HepG2 (cell line): Measurements from ENCODE around the gene ERO1A. TPM values are rescaled to one million over a fixed set of nuclear protein-coding genes. Genes with fewer than 3 reads are reported as not detected.

Experiments
- ATAC-seq: fragments of 200-7000 bp; cut with Tn5 transposase; 3 replicates; pipeline ENCODE4 v1.9.1; 2020; ENCODE audit warnings: mild to moderate bottlenecking, moderate library complexity
- BruUV-seq: library from RNA; stranded (reverse); fragments of 400-500 nt; replicated peaks from 2 replicates; lab custom pipeline; 2021; lab: Mats Ljungman, UMichigan
- CTCF ChIA-PET: fragments of 300-600 bp; formaldehyde crosslinking; extraction: SDS; loops from one replicate; lab custom pipeline; 2021; ENCODE audit warnings: low total read pairs, inconsistent platforms, low intra/inter-chr PET ratio; lab: Yijun Ruan, JAX
- POLR2A ChIA-PET: fragments of 350-600 bp; sonication (Branson Sonifier 250); formaldehyde crosslinking; loops from one replicate; lab custom pipeline; 2020; ENCODE audit warnings: antibody characterized with exemption, inconsistent platforms; lab: Yijun Ruan, JAX
- DNase-seq: peaks from one replicate; pipeline ENCODE4 v3.0.0-alpha.2; 2015; ENCODE audit warnings: low spot score
- FAIRE-seq: peaks from 3 replicates; lab custom pipeline; 2011; peaks lifted over from hg19 to GRCh38; lab: Jason Lieb, UNC
- H2AFZ ChIP-seq: one replicate; pipeline ENCODE4 v1.6.1; 2011; ENCODE audit warnings: low read length, inconsistent platforms
- H3K27ac ChIP-seq: fragments of 300-600 bp; 3 replicates; pipeline ENCODE4 v1.8.0; 2011; ENCODE audit warnings: mixed run types, mild to moderate bottlenecking, mixed read lengths, low read length, inconsistent platforms; ENCODE audit not compliant: insufficient read depth; ENCODE audit errors: extremely low read length
- H3K27me3 ChIP-seq, 2 experiments: fragments of 200-600 bp in 1 of 2; 2 replicates in 1 of 2; 3 replicates in 1 of 2; pipeline versions ENCODE4 v1.6.0 to v1.8.0; 2011; ENCODE audit warnings: low read length in 2 of 2, mild to moderate bottlenecking in 2 of 2, moderate library complexity in 2 of 2, inconsistent platforms in 1 of 2; ENCODE audit not compliant: insufficient read depth in 2 of 2, control insufficient read depth in 1 of 2
- H3K36me3 ChIP-seq, 2 experiments: fragments of 200-600 bp in 1 of 2; replicated peaks in 1 of 2; 2 replicates in 1 of 2; 3 replicates in 1 of 2; pipeline versions ENCODE4 v1.5.1 to v1.8.0; 2011; ENCODE audit warnings: low read length in 2 of 2, inconsistent platforms in 1 of 2; ENCODE audit not compliant: insufficient read depth in 2 of 2, control insufficient read depth in 1 of 2
- H3K4me1 ChIP-seq: 2 replicates; pipeline ENCODE4 v1.5.1; 2012; ENCODE audit warnings: low read length, inconsistent platforms; ENCODE audit not compliant: insufficient read depth
- H3K4me2 ChIP-seq: 2 replicates; pipeline ENCODE4 v1.6.0; 2011; ENCODE audit warnings: low read depth, low read length, inconsistent platforms
- H3K4me3 ChIP-seq, 3 experiments: fragments of 200-600 bp in 1 of 3; sonication (generic), shearing (Covaris generic) in 1 of 3; replicated peaks in 1 of 3; 2 replicates each; pipeline ENCODE4 v1.5.1; 2011 to 2016; ENCODE audit warnings: low read length in 3 of 3, inconsistent platforms in 2 of 3, low read depth in 2 of 3, mild to moderate bottlenecking in 2 of 3, control low read depth in 1 of 3, mixed read lengths in 1 of 3; ENCODE audit not compliant: insufficient read depth in 1 of 3
- H3K79me2 ChIP-seq: one replicate; pipeline ENCODE4 v1.6.1; 2011; ENCODE audit warnings: low read length, inconsistent platforms; ENCODE audit not compliant: insufficient read depth
- H3K9ac ChIP-seq: 2 replicates; pipeline ENCODE4 v1.6.0; 2011; ENCODE audit warnings: mild to moderate bottlenecking, low read depth, low read length, inconsistent platforms; ENCODE audit not compliant: insufficient read depth
- H3K9me3 ChIP-seq: 2 replicates; pipeline ENCODE4 v1.5.1; 2012; ENCODE audit warnings: mild to moderate bottlenecking, low read length
- H4K20me1 ChIP-seq: 2 replicates; pipeline ENCODE4 v1.6.0; 2011; ENCODE audit warnings: inconsistent platforms, mild to moderate bottlenecking, low read length, moderate library complexity; ENCODE audit not compliant: insufficient read depth
- CEBPB ChIP-seq: IDR thresholded peaks from 2 replicates; pipeline ENCODE4 v1.6.1; 2011; ENCODE audit warnings: low read depth, low read length, improper control_type of control experiment, borderline replicate concordance
- CENPT ChIP-seq: sonication (generic); formaldehyde crosslinking; IDR thresholded peaks from 2 replicates; pipeline ENCODE4 v1.8.0; 2022; ENCODE audit warnings: low read depth, mild to moderate bottlenecking, moderate library complexity, missing genetic modification reagents
- DMAP1 ChIP-seq: IDR thresholded peaks from 2 replicates; pipeline ENCODE4 v1.6.1; 2016
- MBNL3 ChIP-seq: fragments of 250-450 bp; sonication (Bioruptor Pico); conservative IDR thresholded peaks from 2 replicates; pipeline ENCODE4 v1.8.0; 2022; ENCODE audit warnings: mild to moderate bottlenecking, inconsistent platforms
- PHF8 ChIP-seq: sonication (generic); formaldehyde crosslinking; IDR thresholded peaks from 2 replicates; pipeline ENCODE4 v1.5.0; 2020; ENCODE audit warnings: missing genetic modification reagents
- POLR2G ChIP-seq: fragments of 200-400 bp; formaldehyde crosslinking; IDR thresholded peaks from 2 replicates; pipeline ENCODE4 v1.6.1; 2018; ENCODE audit warnings: mild to moderate bottlenecking, low read depth, low read length, moderate library complexity
- RCOR2 ChIP-seq: IDR thresholded peaks from 2 replicates; pipeline ENCODE4 v1.6.1; 2016; ENCODE audit warnings: missing biosample characterization, missing genetic modification reagents
- SOX5 ChIP-seq: IDR thresholded peaks from 2 replicates; pipeline ENCODE4 v1.6.1; 2016; ENCODE audit warnings: borderline replicate concordance
- ZFP36 ChIP-seq: fragments of 150-350 bp; IDR thresholded peaks from 2 replicates; pipeline ENCODE4 v1.6.1; 2018; ENCODE audit warnings: borderline replicate concordance, low read length, low read depth; ENCODE audit not compliant: partially characterized antibody
- ZNF234 ChIP-seq: sonication (generic); formaldehyde crosslinking; conservative IDR thresholded peaks from 2 replicates; pipeline ENCODE4 v1.5.1; 2020; ENCODE audit warnings: mild to moderate bottlenecking, missing genetic modification reagents
- WGBS: methylation state at CpG from one replicate; pipeline ENCODE4 v1.1.6; 2017; ENCODE audit warnings: low lambda C conversion rate; 5-methylcytosine and 5-hydroxymethylcytosine counted together
- in situ Hi-C: cut with HindIII; loops from 2 replicates; pipeline ENCODE4 v1.10.0; 2017; ENCODE audit warnings: low pct_unique_long_range_greater_than_20kb; ENCODE audit not compliant: extremely low pct_ligation_motif_present
- intact Hi-C: fragments of 100-400 bp; cut with micrococcal nuclease; formaldehyde crosslinking; loops from one replicate; pipeline ENCODE4 v1.10.0; 2022; ENCODE audit not compliant: unreplicated experiment
- polyA plus RNA-seq, 8 experiments: library from polyadenylated mRNA; depleted of rRNA in 3 of 8; stranded (reverse) in 7 of 8; unstranded in 1 of 8; fragments of >200 nt; fragmentation: Illumina TruSeq in 4 of 8; extraction: Trizol in 4 of 8; gene quantifications; 2 replicates each; pipeline versions ENCODE4 v1.2.1 to v1.2.3, GENCODE V29; 2011 to 2016; ENCODE audit warnings: low read depth in 4 of 8, missing spikeins in 1 of 8, mixed read lengths in 1 of 8; ENCODE audit not compliant: insufficient read depth in 1 of 8
- total RNA-seq, 5 experiments: library from RNA; depleted of rRNA; stranded (reverse); fragments of >200 nt; fragmentation: Illumina TruSeq; extraction: Trizol; gene quantifications; 2 replicates each; pipeline ENCODE4 v1.2.3, GENCODE V29; 2016; ENCODE audit warnings: low read depth in 1 of 5
- TF ChIP-seq, protein P1 (sequence below): IDR thresholded peaks from 2 replicates; pipeline ENCODE4 v1.4.0; 2020; ENCODE audit warnings: mild to moderate bottlenecking, missing genetic modification reagents
- TF ChIP-seq, protein P2 (sequence below): sonication (generic); formaldehyde crosslinking; IDR thresholded peaks from 2 replicates; pipeline ENCODE4 v1.5.0; 2020; ENCODE audit warnings: mild to moderate bottlenecking, missing genetic modification reagents, borderline replicate concordance
- TF ChIP-seq, protein P3 (sequence below): fragments of 450-650 bp; IDR thresholded peaks from 2 replicates; pipeline ENCODE4 v1.6.1; 2017; ENCODE audit warnings: mild to moderate bottlenecking

The ERO1A gene
- total and polyA plus RNA-seq, 2 of the 13 experiments (the other 11 are each of a cell fraction or from before 2014, with no cell fraction given), result 60.3 to 137 TPM

DNA sequence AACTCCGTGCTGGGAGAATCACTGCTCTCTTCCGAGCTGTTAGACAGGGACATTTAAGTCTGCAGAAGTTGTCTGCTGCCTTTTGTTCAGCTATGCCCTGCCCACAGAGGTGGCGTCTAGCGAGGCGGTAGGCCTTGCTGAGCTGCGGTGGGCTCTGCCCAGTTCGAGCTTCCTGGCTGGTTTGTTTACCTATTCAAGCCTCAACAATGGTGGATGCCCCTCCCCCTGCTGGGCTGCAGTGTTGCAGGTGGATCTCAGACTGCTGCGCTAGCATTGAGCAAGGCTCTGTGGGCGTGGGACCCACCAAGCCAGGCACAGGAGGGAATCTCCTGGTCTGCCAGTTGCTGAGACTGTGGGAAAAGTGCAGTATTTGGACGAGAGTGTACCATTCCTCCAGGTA lies 99.0 kb downstream of the ERO1A start:
- POLR2A ChIA-PET, result no interaction called here
- no peaks in the 10 kb centered on the region for H3K79me2 ChIP-seq
- H4K20me1 ChIP-seq, result no peaks in the 10 kb centered on the region
- H2AFZ ChIP-seq, result no peak overlapping the region
- H3K9ac ChIP-seq, result no peak overlapping the region
- BruUV-seq, result no TSS peak
- H3K4me1 ChIP-seq, result peaks cover 15% of the 10 kb centered on the region
- no peaks in the 10 kb centered on the region for H3K27me3 ChIP-seq
- intact Hi-C loops (no loop called here), in situ Hi-C loops (no loop called here)
- ATAC-seq, result peak; percentile 66
- 13% methylated on average over 1 of the region's 10 CpGs for WGBS
- H3K27ac ChIP-seq, result no peak overlapping the region
- no peak for FAIRE-seq
- CTCF ChIA-PET, result no interaction called here
- peak overlapping the region in 1 of 3 experiments; percentile 46; a peak in 2 of 6 replicates for H3K4me3 ChIP-seq
- peak; percentile 37 for DNase-seq
- H3K36me3 ChIP-seq, result no peaks in the 10 kb centered on the region
- H3K9me3 ChIP-seq, result no peaks in the 10 kb centered on the region
- H3K4me2 ChIP-seq, result peak overlapping the region; percentile 51
- peak; percentile 28; the same call in 1 of the 2 replicates for TF ChIP-seq PHF8 (CRISPR knock-in tag)
- TF ChIP-seq MBNL3 (CRISPR knock-in tag), result no peak
- no peak for TF ChIP-seq CEBPB
- TF ChIP-seq, protein P1, sequence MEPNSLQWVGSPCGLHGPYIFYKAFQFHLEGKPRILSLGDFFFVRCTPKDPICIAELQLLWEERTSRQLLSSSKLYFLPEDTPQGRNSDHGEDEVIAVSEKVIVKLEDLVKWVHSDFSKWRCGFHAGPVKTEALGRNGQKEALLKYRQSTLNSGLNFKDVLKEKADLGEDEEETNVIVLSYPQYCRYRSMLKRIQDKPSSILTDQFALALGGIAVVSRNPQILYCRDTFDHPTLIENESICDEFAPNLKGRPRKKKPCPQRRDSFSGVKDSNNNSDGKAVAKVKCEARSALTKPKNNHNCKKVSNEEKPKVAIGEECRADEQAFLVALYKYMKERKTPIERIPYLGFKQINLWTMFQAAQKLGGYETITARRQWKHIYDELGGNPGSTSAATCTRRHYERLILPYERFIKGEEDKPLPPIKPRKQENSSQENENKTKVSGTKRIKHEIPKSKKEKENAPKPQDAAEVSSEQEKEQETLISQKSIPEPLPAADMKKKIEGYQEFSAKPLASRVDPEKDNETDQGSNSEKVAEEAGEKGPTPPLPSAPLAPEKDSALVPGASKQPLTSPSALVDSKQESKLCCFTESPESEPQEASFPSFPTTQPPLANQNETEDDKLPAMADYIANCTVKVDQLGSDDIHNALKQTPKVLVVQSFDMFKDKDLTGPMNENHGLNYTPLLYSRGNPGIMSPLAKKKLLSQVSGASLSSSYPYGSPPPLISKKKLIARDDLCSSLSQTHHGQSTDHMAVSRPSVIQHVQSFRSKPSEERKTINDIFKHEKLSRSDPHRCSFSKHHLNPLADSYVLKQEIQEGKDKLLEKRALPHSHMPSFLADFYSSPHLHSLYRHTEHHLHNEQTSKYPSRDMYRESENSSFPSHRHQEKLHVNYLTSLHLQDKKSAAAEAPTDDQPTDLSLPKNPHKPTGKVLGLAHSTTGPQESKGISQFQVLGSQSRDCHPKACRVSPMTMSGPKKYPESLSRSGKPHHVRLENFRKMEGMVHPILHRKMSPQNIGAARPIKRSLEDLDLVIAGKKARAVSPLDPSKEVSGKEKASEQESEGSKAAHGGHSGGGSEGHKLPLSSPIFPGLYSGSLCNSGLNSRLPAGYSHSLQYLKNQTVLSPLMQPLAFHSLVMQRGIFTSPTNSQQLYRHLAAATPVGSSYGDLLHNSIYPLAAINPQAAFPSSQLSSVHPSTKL (CRISPR knock-in tag), result peak; percentile 18; the same call in 1 of the 2 replicates
- no peak for TF ChIP-seq DMAP1 (CRISPR knock-in tag)
- TF ChIP-seq ZNF234 (CRISPR knock-in tag), result no peak
- no peak for TF ChIP-seq CENPT (CRISPR knock-in tag)
- TF ChIP-seq ZFP36, result no peak
- no peak for TF ChIP-seq RCOR2 (CRISPR knock-in tag)
- TF ChIP-seq, protein P2, sequence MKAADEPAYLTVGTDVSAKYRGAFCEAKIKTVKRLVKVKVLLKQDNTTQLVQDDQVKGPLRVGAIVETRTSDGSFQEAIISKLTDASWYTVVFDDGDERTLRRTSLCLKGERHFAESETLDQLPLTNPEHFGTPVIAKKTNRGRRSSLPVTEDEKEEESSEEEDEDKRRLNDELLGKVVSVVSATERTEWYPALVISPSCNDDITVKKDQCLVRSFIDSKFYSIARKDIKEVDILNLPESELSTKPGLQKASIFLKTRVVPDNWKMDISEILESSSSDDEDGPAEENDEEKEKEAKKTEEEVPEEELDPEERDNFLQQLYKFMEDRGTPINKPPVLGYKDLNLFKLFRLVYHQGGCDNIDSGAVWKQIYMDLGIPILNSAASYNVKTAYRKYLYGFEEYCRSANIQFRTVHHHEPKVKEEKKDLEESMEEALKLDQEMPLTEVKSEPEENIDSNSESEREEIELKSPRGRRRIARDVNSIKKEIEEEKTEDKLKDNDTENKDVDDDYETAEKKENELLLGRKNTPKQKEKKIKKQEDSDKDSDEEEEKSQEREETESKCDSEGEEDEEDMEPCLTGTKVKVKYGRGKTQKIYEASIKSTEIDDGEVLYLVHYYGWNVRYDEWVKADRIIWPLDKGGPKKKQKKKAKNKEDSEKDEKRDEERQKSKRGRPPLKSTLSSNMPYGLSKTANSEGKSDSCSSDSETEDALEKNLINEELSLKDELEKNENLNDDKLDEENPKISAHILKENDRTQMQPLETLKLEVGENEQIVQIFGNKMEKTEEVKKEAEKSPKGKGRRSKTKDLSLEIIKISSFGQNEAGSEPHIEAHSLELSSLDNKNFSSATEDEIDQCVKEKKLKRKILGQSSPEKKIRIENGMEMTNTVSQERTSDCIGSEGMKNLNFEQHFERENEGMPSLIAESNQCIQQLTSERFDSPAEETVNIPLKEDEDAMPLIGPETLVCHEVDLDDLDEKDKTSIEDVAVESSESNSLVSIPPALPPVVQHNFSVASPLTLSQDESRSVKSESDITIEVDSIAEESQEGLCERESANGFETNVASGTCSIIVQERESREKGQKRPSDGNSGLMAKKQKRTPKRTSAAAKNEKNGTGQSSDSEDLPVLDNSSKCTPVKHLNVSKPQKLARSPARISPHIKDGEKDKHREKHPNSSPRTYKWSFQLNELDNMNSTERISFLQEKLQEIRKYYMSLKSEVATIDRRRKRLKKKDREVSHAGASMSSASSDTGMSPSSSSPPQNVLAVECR (CRISPR knock-in tag), result peak; percentile 21; the same call in 1 of the 2 replicates
- TF ChIP-seq POLR2G, result no peak
- peak; percentile 53; the same call in 1 of the 2 replicates for TF ChIP-seq SOX5 (CRISPR knock-in tag)
- TF ChIP-seq, protein P3, sequence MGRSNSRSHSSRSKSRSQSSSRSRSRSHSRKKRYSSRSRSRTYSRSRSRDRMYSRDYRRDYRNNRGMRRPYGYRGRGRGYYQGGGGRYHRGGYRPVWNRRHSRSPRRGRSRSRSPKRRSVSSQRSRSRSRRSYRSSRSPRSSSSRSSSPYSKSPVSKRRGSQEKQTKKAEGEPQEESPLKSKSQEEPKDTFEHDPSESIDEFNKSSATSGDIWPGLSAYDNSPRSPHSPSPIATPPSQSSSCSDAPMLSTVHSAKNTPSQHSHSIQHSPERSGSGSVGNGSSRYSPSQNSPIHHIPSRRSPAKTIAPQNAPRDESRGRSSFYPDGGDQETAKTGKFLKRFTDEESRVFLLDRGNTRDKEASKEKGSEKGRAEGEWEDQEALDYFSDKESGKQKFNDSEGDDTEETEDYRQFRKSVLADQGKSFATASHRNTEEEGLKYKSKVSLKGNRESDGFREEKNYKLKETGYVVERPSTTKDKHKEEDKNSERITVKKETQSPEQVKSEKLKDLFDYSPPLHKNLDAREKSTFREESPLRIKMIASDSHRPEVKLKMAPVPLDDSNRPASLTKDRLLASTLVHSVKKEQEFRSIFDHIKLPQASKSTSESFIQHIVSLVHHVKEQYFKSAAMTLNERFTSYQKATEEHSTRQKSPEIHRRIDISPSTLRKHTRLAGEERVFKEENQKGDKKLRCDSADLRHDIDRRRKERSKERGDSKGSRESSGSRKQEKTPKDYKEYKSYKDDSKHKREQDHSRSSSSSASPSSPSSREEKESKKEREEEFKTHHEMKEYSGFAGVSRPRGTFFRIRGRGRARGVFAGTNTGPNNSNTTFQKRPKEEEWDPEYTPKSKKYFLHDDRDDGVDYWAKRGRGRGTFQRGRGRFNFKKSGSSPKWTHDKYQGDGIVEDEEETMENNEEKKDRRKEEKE, result no peak
